SHP77 (cell line): Measurements from ENCODE around the gene SLC6A20.

Experiments used
- DNase-seq, 2 experiments: peaks; one replicate each; lab custom pipeline; 2025; lab: John Stamatoyannopoulos, UW

Gene SLC6A20, protein sequence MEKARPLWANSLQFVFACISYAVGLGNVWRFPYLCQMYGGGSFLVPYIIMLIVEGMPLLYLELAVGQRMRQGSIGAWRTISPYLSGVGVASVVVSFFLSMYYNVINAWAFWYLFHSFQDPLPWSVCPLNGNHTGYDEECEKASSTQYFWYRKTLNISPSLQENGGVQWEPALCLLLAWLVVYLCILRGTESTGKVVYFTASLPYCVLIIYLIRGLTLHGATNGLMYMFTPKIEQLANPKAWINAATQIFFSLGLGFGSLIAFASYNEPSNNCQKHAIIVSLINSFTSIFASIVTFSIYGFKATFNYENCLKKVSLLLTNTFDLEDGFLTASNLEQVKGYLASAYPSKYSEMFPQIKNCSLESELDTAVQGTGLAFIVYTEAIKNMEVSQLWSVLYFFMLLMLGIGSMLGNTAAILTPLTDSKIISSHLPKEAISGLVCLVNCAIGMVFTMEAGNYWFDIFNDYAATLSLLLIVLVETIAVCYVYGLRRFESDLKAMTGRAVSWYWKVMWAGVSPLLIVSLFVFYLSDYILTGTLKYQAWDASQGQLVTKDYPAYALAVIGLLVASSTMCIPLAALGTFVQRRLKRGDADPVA

DNA sequence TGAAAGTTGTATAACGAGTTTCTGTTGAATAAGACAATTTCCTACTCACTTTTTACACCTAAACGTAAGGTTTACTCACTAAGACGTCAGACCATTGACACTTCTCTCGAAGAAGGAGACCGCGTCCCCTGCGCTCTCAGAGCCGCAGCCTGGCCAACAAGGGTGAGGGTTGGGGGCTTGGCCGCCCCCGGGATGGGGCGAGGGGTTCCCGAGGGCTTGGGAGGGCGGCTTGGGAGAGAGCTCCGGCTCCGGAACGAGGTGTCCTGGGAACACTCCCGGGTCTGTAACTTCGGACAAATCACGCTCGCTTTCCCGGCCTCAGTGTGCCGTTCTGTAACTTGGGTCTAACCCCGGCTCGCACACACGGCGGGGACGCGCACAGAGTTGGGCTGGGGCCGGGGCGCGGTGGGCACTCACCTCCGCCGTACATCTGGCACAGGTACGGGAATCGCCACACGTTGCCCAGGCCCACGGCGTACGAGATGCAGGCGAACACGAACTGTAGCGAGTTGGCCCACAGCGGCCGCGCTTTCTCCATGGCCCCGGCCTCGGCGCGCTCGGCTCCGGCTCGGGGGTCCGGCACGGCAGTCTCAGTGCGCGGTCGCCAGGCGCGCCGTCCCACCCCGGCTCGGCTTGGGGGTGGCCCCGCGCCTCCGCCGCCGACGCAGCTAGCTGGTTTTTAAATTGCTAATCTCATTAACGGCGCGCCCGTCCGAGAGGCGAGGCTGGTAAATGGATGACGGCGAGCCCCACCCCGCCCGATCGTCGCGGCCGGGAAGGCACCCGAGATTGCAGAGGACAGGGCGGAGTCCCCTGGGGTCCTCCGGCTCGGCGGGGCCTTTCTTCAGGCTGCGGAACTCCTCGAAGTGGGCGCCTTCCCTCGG, at the start of gene SLC6A20:
SLC6A20 (minus strand) TSS at position 655 of the 884 bp plus-strand sequence; CDS start at position 538, 117 bp downstream.
- DNase-seq: no peak

DNA sequence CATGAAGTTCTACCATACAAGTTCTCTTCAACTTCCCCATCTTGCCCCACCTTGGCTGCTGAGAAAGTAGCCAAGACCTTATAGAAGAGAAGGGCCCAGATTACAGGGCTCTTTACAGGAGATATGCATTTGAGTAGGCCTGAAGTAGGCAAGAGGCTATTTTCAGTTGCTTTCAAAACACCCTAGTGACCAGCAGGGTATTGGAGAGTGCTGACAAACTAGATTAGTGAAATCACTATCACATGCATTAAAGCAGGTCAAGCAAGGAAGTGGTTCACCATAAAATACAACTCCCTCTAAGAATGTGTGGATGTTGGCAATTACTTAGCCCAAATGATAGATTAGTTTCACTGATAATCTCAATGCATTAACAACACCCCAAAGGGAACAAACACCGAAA, 48.3 kb upstream of the SLC6A20 start:
- DNase-seq: no peak

DNA sequence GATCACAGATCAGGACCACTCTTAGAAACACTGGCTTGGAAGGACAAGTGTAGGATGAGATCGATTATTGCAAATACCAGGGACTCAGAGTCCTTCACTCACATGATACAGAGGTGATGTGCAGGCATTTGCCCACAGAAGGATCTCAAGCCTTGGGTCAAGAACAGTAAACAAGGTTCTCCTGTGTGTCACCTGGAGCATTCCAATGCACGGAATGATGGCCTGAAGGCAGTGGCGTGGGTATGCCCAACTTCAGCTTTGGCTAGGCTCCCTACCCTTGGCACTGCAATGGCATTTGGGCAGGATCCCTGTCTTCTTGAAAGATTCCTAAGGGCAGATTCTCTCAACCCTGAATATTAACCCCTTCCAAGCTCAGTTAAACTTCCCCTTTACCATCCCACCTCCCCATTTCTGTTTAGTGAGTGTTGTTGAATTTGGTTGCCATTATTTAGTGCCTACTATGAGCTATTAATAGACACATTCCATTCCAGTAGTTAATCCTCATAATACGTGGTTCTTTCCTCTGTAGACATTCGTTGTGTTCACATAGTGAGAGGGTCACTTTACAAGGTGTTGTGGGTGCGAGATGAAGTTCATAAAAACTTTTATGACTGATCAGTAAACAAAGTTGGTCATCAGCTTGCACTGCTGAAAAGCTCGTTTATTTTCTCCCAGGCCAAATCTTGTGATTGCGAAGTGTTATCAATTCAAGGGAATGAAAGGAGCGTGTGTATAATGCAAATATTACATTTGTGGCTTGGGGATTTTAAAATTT, 46.7 kb upstream of the SLC6A20 start:
- no peak for DNase-seq

DNA sequence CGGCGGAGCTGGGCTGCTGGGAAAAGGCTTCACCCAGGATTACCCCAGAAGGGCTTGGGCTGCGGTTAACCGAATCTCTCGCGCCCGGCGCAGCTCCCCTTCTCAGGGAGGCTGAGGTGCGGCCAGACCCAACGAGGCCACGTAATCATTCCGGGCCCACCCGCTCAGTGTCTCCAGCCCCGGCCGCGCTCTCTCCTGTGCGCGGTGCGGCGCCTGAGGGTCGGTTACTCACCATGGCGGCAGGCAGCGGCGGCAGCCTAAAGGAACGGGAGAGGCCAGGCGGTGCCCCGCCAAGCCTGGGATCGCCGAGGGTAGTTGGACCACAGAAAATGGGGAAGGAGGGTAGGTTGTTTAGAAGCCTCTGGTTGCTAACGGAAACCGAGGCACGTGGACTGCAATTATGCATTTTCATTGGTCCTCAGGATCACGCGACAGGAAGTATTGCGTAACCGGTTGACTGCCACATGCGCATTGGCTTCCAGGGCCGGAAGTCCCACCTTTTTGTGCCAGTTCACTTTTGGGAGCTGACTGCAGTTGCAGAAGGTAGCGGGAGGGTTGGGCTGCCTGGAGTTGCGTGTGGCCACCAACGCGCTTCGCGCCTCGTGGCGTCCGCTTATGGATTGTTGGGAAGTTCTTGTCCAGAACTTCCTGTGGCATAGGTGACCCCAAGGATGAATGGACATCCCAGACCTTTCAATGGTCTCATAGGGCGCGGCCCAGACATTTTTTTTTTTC, 45.6 kb upstream of the SLC6A20 start, which contains the start of gene LZTFL1:
LZTFL1 (minus strand) TSS at position 363 of the 735 bp plus-strand sequence; CDS start at position 235, 128 bp downstream.
- peak; percentile 96 to 97 for DNase-seq

DNA sequence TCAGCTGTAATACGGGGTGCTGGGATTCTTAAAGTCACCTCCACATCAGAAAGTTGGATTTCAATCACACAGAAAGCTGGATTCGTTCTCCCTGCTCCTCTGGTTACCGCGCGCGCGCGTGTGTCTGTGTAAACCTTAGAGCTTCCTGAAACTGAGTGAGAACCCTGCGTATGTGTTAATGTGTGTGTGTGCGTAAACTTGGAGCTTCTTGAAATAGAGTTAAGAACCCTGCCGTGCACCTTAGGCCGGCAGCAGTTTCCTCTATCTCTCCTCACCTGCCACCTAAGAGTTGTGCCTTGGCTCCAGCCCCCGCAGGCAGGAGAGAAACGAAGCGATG, 45.1 kb upstream of the SLC6A20 start:
- no peak for DNase-seq

DNA sequence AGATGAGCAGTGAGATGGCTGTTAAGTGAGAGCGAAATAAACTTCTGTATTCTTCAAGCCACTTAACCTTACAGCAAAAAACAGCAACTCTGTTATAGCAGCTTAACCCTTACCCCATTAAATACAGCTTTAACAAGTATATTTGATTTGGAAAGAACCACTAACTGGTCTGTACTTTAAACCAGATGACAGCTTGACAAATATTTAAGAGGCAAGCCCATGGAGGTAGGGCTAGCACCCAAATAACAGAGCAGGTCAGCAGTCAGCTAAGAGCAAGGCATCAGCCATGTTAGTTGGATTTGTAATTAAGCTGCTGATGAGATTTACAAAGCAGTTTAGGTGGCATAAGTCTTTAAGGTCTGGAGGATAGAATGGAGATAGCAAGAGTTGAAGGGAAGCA, 42.1 kb upstream of the SLC6A20 start:
- DNase-seq: no peak

DNA sequence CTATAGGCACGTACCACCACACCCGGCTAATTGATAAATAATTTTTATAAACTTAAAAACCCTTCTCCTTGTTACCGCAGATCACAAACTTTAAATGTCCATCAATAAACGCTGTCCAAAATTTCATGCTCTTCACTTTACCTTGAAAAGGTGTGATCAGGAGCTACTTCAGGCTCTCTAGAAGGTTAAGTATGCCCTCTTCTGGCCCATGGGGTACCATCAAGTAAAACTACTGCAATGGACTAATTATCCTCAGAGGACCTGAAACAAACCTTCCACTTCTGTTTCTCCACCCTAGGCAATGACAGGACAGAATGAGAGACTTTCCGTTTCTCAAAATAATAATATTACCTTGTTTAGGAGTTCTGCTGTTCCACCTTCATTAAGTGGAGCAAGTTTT, 36.4 kb upstream of the SLC6A20 start:
- DNase-seq: no peak

DNA sequence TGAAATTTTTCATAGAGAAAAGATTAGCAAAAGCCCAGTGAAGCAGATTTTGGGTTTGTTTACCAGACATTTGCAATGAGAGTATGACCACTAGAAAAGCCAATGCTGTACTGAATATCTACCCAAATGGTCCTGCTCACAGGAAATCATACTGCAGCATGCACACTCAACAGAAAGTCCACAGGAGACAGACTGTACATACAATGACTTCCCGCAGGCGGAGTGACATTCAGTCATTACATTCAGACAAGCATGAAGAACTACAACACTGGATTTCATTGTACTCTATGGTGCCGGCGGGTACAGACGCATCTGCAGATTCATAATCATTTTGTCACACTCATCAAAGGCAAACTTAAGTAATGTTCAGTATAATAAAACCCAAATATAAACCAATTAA, 33.8 kb upstream of the SLC6A20 start:
- no peak for DNase-seq

DNA sequence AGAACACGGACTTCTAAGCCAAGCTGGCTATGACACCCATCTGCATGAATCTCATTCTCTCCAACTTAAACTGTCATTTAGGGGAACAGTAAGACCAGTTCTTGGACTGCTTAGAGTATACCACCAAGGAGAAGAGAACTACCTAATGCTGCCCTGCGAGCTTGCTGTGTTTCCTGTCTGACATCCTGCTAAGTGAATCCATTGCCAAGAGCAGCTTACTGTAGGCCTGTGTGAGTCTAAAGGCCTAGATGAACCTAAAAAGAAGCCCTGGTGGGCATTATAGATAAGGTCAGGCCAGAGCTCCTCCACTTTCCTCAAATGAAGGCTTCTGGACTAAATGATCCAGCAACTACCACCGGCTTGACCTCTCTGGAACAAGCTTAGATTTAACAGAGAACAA, 30.6 kb upstream of the SLC6A20 start:
- no peak for DNase-seq

DNA sequence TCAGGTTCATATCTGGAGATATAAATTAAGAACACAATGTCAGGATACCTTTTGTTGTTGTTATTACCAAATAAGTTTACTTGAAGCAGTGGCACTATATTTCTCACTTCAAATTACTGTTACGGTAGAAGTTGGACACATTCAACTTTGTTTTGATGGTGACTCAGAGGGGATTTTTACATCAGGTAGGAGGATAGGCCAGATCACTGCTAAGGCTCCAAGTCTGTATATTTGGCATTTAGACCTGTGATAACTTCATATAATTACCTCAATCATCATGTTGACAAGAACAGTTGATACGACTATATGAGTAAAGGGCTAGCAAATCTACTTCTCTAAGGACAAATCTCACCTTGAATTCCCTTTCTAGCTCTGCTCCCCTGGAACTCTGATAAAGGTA, 30.0 kb upstream of the SLC6A20 start:
- no peak for DNase-seq

DNA sequence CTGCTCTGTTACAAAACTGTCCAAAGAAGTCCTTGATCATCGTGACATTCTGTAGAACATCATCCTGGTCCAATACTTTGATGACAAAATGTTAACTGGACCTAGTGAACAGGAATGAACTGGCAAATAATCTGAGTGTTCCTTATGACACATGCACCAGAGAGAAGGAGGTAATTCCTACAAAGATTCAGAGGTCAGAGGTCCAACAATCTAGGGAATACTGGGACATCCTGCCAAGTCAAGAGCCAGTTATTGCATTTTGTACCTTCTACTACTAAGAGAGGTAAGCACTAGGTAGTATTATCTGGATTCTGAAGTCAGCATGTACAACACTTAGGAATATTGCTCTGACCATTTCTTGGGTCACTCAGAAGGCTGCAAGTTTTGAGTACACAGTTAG, 24.8 kb upstream of the SLC6A20 start:
- no peak for DNase-seq

DNA sequence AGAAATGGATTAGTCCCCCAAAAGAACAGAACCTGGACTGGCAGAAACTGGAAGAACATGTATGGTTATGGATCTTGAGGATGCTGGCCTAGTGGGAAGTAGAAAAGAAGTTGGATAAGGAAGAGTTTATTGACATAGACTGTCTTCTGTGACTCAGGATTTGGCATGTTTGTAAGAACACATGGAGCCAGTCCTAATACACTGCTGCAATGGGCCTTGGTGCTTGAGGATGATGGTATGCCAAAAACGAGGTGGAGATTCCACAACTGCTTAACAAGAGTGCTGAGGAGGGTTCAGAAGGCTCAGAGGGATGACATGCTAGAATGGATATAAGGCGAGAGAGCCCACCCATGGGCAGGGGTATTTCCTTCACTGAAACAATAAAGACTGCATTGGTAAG, 23.2 kb upstream of the SLC6A20 start:
- DNase-seq: no peak

DNA sequence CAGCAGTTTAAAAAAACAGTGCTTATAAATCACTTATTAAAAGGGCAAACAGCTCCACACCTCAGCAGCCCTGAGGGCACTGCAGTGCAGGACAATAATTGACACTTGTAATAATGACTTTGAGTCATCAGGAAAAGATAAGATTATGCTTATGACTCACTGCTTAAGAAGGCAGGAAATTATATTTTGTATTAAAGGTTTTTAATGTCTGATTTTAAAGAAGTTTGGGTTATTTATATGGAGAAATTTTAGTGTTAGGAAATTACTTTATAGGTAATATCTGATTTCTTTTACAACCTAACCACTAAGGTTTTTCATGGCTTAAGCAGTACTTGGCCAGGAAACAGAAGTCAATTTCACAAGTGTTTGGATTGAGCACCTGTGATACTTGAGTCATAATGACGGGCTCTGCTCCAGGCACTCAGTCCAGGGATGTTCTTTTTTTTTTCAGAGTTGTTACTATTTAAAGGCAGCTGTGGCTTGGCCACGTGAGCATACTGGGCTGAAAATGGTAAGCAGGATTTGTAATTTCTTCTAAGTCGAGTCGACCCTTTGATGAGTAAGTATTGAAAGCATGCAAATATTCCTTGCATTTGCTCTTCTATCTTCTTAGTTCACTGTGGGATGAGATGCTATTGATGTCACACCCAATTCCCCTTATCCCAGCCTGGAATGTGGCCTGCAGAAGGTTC, 21.6 kb upstream of the SLC6A20 start:
- DNase-seq: peak in 1 of 2 experiments; percentile 15

DNA sequence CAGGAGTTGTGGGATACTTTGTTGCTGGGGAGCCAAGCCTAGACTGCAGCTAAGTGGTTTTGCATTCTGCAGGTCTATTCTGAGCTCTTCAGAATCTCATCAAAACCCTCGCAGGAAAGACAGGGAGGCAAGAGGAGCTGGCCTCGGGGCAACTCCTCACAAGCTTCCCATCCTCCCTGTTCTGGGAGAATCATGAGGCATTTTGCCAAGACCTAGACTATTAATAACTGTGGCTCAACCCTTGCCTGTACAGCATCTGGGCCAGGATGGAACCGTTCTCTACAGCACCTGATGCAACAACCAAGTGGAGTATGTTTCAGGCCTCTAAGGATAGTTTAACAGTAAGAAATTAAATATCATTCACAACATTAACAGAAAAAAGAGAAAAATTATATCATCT, 20.2 kb upstream of the SLC6A20 start:
- DNase-seq: no peak

DNA sequence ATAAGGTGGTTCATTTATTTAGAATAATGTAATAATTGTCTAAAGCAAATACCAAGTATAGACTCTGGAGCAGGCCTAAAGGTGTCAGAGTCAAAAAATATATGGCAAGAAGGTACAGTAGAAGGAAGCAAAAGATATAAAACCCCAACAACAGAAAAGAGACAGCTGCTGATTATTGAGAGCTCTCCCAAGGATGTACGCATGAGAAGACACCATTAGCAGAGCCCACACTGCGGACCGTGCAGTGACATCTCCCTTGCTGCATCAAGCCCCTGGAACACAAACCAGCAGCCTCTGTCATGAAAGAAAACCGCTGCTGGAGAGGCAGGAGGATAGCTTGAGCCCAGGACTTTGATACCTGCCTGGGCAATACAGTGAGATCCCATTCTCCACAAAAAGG, 18.0 kb upstream of the SLC6A20 start:
- no peak for DNase-seq

DNA sequence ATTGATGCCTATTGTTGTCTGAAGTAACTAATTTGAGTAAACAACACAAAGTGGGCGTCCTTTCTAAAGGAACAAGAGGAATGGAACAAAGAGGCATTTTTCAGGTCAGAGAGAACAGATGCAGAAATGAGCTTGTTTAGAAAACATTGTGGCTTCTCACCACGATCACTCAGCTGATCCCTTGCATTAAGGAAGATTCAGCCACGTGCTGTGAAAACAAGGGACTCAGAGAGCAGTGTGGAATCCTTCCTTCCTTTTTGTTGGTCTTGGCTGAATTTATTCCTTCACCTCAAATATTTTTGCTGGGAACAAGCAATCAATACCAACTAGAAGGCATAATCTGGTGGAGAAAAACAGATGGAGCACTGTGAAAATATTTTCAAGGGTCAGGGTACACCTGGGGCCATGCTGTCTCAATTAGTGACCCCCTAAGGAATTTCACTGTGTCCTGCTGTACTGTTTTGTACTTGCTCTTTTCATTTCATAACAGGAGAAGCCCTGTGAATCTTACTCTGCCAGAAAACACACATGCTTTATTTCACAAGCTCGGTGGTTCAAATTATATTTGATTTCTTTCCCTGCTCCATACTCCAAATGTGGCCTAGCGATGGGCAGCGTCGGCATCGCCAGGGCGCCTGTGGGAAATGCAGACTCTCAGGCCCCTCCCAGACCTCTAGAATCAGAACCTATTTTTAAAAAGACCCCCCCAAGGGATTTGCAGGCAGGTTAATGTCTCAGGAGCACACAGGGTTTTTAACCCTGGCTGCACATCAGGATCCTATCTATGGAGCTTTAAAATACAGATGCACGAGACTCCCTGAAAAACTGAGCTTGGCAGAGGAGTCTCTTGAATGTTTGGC, 11.6 kb upstream of the SLC6A20 start:
- no peak for DNase-seq

DNA sequence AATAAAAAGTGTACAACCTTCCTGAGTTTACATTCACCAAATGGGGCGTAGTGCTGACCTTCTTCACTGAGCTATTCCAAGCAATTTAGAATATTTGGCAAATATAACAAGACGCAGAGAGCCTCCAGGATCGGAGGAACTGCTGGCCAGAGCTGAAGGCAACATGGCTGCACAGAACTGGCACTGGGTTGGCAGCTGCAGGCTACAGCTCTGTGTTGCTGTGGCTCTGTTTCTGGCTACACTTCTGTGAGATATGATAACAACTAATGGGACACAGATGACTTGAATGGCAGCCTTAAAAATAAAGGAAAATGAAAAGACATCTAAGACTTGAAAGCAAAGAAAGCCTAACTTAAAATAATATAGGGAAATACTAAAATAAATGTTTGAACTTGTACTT, 10.8 kb upstream of the SLC6A20 start:
- DNase-seq: no peak

DNA sequence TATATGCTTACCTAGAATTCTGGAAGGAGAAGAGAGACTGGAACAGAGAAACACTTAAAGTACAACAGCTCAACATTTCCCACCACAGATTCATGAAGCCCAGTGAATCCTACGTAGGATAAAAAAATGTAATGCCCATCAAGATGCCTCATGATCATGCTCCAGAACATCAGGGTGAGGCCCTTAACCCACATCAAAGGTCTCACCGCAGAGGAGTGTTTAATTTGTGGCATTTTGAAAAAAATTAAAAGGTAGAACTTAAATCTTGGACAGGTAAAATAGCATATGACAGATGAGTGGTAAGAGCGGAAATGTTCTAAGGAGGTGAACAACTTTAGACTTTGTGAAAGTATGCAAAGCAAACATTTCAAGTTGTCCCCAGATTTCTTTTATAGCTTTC, 9.7 kb upstream of the SLC6A20 start:
- DNase-seq: no peak

DNA sequence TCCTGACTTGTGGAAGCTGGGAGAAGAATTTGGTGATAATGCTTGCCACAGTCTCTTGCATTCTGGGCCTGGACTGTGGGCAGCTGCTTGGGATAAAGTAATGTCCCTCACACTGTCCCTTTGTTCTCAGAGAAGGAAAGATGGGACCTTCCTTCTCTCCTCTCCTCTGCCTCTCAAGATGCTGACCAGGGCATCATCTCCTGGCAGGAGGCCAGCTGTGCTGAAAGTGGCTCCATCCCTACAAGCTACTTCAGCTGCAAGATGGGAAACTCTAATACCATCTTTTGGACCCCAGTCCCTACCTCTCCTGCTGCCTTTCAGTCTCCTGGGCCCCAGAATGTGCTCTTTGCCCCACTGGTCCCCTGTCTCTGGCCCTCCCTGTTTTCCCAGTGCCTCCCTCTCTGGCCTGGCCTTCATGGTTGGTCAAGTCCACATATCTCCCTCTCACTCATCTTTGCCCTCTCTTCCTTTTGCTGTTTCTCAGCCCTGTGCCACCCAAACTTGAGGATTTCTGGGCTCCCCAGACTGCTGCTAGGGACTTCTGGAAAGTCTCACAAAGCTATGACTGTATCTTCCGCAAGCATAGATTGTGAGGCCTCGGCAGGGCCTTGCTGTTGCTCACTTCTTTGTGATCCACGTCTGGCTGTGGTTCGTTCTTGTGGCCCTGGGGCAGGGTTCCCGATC, 7.1 kb upstream of the SLC6A20 start:
- no peak for DNase-seq
